Stimulated activated CD8-positive, alpha-beta memory T cell treated with anti-CD3 and anti-CD28 coated beads, Interleukin-12 subunit alpha, Interleukin-12 subunit beta, amount 100 ng/mL, for 24 hours (primary cell): ENCODE measurements around the gene LYSMD4.

Source experiments
- DNase-seq: peaks from one replicate; pipeline ENCODE4 v3.0.0-alpha.2; 2020; ENCODE audit errors: extremely low read depth

LYSMD4 gene

GRCh38 chr15:99706557-99707303 lies 26.5 kb downstream of the LYSMD4 start:
- no peak for DNase-seq

- no peak for DNase-seq
Measured at GRCh38 chr15:99704444-99704838, 28.8 kb downstream of the LYSMD4 start.

- no peak for DNase-seq
Measured at GRCh38 chr15:99703603-99704443, 29.4 kb downstream of the LYSMD4 start.

GRCh38 chr15:99702895-99703602 lies 30.2 kb downstream of the LYSMD4 start:
- DNase-seq, result no peak

DNA sequence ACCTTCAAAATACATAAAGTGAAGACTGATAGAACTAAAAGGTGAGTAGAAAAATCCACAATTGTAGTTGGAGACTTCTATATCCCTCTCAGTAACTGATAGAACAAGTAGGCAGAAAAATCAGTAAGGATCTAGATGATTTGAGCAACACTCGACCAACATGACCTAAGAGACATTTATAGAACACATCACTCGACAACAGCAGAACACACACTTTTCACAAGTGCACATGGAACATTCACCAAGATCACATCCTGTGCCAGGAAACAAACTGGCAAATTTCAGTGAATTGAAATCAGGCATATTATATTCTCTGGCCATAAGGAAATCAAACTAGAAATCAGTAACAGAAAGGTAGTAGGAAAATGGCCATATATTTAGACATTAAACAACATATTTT lies 37.1 kb downstream of the LYSMD4 start:
- no peak for DNase-seq

GRCh38 chr15:99692825-99693224 lies 40.4 kb downstream of the LYSMD4 start:
- DNase-seq, result no peak

DNA sequence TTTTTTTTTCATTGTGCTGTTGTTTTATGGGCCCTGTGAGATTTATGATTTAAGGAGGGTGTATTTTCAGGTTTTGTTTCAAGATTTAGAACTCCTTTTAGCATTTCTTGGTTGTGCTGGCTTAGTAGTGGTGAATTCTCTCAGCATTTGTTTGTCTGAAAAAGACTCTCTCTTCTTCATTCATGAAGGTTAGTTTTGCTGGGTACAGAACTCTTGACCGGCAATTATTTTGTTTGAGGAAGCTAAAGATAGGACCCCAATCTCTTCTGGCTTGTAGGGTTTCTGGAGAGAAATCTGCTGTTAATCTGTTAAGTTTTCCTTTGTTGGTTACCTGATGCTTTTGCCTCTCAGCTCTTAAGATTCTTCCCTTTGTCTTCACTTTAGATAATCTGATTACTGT lies 46.9 kb downstream of the LYSMD4 start:
- DNase-seq, result no peak

DNA sequence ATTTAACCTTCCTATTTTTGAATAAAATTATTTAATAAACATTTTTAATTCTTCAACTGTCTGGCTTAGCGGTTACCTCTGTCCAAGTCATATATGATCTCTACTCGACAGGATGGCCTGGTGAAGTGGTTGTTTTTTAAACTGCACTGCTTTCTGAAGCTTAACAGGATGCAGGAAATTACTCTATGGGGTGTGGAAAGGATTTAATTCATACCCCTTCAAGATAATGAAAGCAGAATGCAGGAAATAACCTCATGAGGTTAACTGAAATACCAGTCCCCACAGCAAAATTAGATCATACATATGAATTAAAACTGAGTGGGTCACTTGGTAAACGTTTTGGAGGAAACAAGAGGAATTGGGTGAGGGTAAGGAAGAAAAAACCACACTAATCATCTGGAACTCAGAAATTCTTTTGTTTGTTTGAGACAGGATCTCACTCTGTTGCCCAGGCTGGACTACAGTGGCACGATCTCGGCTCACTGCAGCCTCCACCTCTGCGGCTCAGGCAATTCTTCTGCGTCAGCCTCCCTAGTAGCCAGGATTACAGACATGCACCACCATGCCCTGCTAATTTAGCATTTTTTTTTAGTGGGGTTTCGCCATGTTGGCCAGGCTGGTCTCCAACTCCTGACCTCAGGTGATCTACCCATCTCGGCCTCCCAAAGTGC lies 50.1 kb downstream of the LYSMD4 start:
- no peak for DNase-seq

DNA sequence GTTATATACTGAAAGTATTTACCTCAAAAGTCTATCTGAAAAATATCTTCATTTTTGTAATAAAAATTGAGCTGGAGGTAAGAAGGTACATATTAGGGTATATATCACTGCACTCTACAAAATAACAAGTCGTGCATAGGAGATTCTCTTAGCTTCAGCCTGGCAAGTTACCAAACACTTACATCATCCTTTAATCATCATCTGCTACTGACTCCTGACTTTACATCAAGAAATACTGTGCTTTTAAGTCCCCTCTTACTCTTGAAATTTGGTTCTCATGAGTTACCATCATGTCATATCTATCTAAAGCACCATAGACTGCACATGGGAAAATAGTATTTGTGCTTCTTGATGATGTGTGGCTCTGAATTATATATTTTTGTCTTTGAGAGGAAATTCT lies 50.8 kb downstream of the LYSMD4 start:
- no peak for DNase-seq

GRCh38 chr15:99681990-99682389 lies 51.2 kb downstream of the LYSMD4 start:
- no peak for DNase-seq

DNA sequence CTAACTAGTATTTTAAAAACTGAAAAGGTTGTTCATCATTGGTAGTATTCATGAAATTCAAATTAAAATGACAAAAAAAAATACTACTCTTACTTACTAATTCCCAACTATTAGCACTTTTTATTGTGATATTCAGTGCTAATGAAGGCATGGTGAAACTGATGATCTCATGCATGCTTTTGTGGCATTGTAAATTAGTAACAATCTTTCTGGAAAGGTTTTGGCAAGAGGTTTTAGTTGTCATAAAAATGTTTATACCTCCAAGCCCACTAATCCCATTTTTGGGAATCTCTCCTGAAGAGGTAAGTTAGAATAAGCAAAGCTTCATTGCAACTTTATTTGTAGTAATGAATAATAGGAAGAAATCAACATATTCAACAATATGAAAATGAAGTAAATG lies 53.0 kb downstream of the LYSMD4 start:
- no peak for DNase-seq

- no peak for DNase-seq
Measured at GRCh38 chr15:99677540-99678134, 55.6 kb downstream of the LYSMD4 start.
